CD8-positive, alpha-beta memory T cell (primary cell): ENCODE measurements around the gene WIZ. TPM values are rescaled to one million over a fixed set of nuclear protein-coding genes. Genes with fewer than 3 reads are reported as not detected.

Experiments used
- CTCF ChIA-PET: fragments of 350-600 bp; sonication (Branson Sonifier 250); formaldehyde crosslinking; loops from one replicate; lab custom pipeline; 2021; ENCODE audit warnings: antibody characterized with exemption; lab: Charles Lee
- POLR2A ChIA-PET: fragments of 350-600 bp; sonication (Branson Sonifier 250); formaldehyde crosslinking; loops from one replicate; lab custom pipeline; 2021; ENCODE audit warnings: antibody characterized with exemption; lab: Charles Lee
- DNase-seq, 5 donors: peaks; one replicate each; pipeline versions ENCODE4 v3.0.0 to v3.0.0-alpha.2; 2020 to 2022; ENCODE audit warnings: mixed read lengths in 1 of 5
- H3K27ac ChIP-seq: one replicate; pipeline ENCODE4 v1.7.0; 2013; ENCODE audit warnings: low read depth, mild to moderate bottlenecking, low read length, moderate library complexity
- H3K27me3 ChIP-seq: 2 replicates; pipeline ENCODE4 v1.7.0; 2013; ENCODE audit warnings: low read length, mild to moderate bottlenecking; ENCODE audit not compliant: insufficient read depth, poor library complexity, severe bottlenecking
- H3K36me3 ChIP-seq: 2 replicates; pipeline ENCODE4 v1.7.0; 2013; ENCODE audit warnings: mild to moderate bottlenecking, low read length, moderate library complexity; ENCODE audit not compliant: insufficient read depth
- H3K4me1 ChIP-seq: 2 replicates; pipeline ENCODE4 v1.7.0; 2013; ENCODE audit warnings: mild to moderate bottlenecking, low read length, moderate library complexity; ENCODE audit not compliant: insufficient read depth
- H3K4me3 ChIP-seq: 2 replicates; pipeline ENCODE4 v1.7.0; 2013; ENCODE audit warnings: mild to moderate bottlenecking, low read length
- H3K9me3 ChIP-seq: 2 replicates; pipeline ENCODE4 v1.7.0; 2013; ENCODE audit warnings: mild to moderate bottlenecking, low read length
- H3K27ac Mint-ChIP-seq, 8 donors: one replicate each; pipeline ENCODE4 v1.8.0; 2020 to 2021; ENCODE audit warnings: mixed read lengths in 8 of 8, mild to moderate bottlenecking in 6 of 8, inconsistent platforms in 3 of 8, moderate library complexity in 3 of 8
- H3K27me3 Mint-ChIP-seq, 2 donors: one replicate each; pipeline ENCODE4 v1.8.0; 2020 to 2021; ENCODE audit warnings: mixed read lengths in 2 of 2, mild to moderate bottlenecking in 1 of 2, moderate library complexity in 1 of 2
- H3K36me3 Mint-ChIP-seq, 3 donors: one replicate each; pipeline ENCODE4 v1.8.0; 2020 to 2021; ENCODE audit warnings: mixed read lengths in 3 of 3, inconsistent platforms in 1 of 3, mild to moderate bottlenecking in 1 of 3
- H3K4me1 Mint-ChIP-seq, 3 donors: one replicate each; pipeline ENCODE4 v1.8.0; 2020 to 2021; ENCODE audit warnings: mixed read lengths in 3 of 3, inconsistent platforms in 1 of 3, mild to moderate bottlenecking in 1 of 3
- H3K4me3 Mint-ChIP-seq, 7 donors: one replicate each; pipeline ENCODE4 v1.8.0; 2020 to 2021; ENCODE audit warnings: mixed read lengths in 7 of 7, mild to moderate bottlenecking in 6 of 7, moderate library complexity in 4 of 7, inconsistent platforms in 2 of 7
- H3K9me3 Mint-ChIP-seq, 5 donors: one replicate each; pipeline ENCODE4 v1.8.0; 2020 to 2022; ENCODE audit warnings: mixed read lengths in 5 of 5, mild to moderate bottlenecking in 3 of 5, moderate library complexity in 2 of 5, inconsistent platforms in 1 of 5
- polyA plus RNA-seq: library from polyadenylated mRNA; unstranded; fragments of 300-500 nt; fragmentation: Illumina TruSeq; gene quantifications from one replicate; pipeline ENCODE4 v1.2.3, GENCODE V29; 2021
- total RNA-seq, 2 experiments: library from RNA; stranded (reverse); gene quantifications; one replicate each; pipeline ENCODE4 v1.2.3, GENCODE V29; 2021

Gene WIZ
- total and polyA plus RNA-seq, 3 experiments from 2014 or later = 1.8 to 31.2 (median 28.9) TPM

DNA sequence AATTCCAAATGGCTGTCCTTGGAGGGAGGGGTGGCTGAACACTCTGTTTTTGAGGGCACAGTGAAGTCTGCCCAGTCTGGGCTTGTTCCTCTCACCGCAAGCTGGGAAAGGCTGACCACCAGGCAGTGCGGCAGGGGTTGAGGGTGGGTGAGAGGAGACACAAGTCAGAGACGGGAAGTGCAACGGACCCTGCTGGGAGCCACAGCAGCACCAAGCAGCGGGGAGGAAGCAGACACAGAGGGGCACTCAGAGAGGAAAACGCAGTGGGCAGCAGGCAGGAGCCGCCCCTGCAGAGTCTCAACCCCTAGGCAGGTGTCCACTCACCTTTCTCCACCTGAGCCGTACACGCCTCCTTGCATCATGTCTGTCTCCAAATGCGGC, 46.6 kb downstream of the WIZ start:
- no peaks in the 10 kb centered on the region for H3K27me3 Mint-ChIP-seq
- no peak overlapping the region for H3K27ac ChIP-seq
- no peak overlapping the region for H3K4me3 Mint-ChIP-seq
- H3K9me3 Mint-ChIP-seq = no peaks in the 10 kb centered on the region
- H3K4me3 ChIP-seq = no peak overlapping the region
- H3K4me1 ChIP-seq = no peaks in the 10 kb centered on the region
- H3K27me3 ChIP-seq = no peaks in the 10 kb centered on the region
- no peaks in the 10 kb centered on the region for H3K9me3 ChIP-seq
- POLR2A ChIA-PET = no interaction called here
- H3K27ac Mint-ChIP-seq = no peak overlapping the region
- H3K4me1 Mint-ChIP-seq = peaks cover 33 to 46% (median 40%) of the 10 kb centered on the region in 3 donors
- H3K36me3 ChIP-seq = peaks cover 23% of the 10 kb centered on the region
- CTCF ChIA-PET = interaction anchor here (2.2 kb wide), 1 partner anchor 16 kb away, joined by 5 read pairs; the partner anchor contains the start of gene AKAP8L
- H3K36me3 Mint-ChIP-seq = peaks cover 0 to 78% (median 2%) of the 10 kb centered on the region in 3 donors
- DNase-seq = no peak

DNA sequence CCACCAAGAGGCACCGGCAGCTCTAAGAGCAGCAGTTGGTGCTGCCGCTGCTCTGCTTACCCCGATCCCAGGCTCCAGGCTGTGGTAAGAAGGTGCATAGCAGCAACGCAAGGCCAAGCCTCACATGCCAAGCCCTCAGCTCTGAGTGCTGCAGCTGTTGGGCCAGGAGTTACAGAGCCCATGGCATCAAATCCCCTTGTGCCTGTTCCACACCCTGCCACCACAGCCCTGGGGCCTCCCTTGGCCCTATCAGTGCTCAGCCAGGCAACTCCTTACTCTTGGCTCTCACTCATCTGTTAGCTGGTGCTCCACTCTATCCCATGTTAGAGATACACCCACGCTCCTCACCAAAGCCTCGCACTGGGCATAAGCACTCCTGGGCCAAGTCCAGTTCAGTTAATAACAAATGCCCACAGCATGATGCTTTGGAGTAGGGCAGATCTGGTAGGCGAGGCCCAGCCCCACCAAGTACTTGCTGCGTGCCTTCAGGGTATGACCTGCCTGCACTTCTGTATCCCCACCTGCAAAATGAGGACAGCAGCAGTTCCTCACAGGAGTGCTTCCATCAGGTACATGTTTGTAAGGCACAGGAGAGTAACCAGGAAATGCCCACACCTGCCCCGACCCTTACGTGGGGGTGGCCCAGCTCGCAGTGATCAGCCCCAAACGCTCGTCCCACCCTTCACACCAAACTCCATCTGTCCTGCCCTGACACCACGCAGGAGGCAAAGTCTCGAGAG, 47.2 kb downstream of the WIZ start:
- Mint-ChIP-seq H3K4me1 (peaks cover 27 to 40% (median 35%) of the 10 kb centered on the region in 3 donors), H3K27ac (peak overlapping the region in 1 of 8 donors; percentile 15), H3K9me3 (no peaks in the 10 kb centered on the region), H3K4me3 (no peak overlapping the region), H3K36me3 (peaks cover 0 to 78% (median 3%) of the 10 kb centered on the region in 3 donors), H3K27me3 (no peaks in the 10 kb centered on the region)
- no peak for DNase-seq
- H3K9me3 ChIP-seq = no peaks in the 10 kb centered on the region
- ChIA-PET POLR2A (interaction anchor here (1.3 kb wide), 1 partner anchor 17 kb away, joined by 3 read pairs; no protein-coding TSS in a partner anchor), CTCF (interaction anchor here (2.2 kb wide), 1 partner anchor 17 kb away, joined by 5 read pairs; the partner anchor contains the start of gene AKAP8L)
- H3K4me1 ChIP-seq = no peaks in the 10 kb centered on the region
- H3K27ac ChIP-seq = no peak overlapping the region
- H3K4me3 ChIP-seq = no peak overlapping the region
- H3K27me3 ChIP-seq = no peaks in the 10 kb centered on the region
- H3K36me3 ChIP-seq = peaks cover 29% of the 10 kb centered on the region

DNA sequence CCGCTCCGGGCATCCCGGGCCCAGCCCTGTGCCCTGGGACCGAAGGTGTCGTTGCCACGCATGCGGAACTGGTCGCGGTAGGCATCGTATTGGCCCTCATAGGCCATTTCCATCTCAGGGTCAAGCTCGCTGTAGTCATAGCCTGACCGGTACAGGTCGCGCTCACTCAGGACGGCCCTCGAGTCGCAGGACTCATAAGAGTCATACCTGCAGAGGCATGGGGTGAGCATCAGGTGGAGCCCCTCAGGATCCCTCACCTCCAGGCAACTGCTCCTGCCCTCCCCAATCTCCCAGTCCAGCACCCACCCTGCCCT, 48.4 kb downstream of the WIZ start:
- H3K36me3 ChIP-seq = peaks cover 41% of the 10 kb centered on the region
- H3K4me1 Mint-ChIP-seq = peaks cover 17 to 28% (median 27%) of the 10 kb centered on the region in 3 donors
- no peaks in the 10 kb centered on the region for H3K9me3 Mint-ChIP-seq
- H3K27me3 ChIP-seq = no peaks in the 10 kb centered on the region
- peaks cover 0 to 83% (median 8%) of the 10 kb centered on the region in 3 donors for H3K36me3 Mint-ChIP-seq
- no peak overlapping the region for H3K4me3 ChIP-seq
- POLR2A ChIA-PET = no interaction called here
- H3K4me1 ChIP-seq = no peaks in the 10 kb centered on the region
- H3K27ac Mint-ChIP-seq = peak overlapping the region in 1 of 8 donors; percentile 23
- no peak overlapping the region for H3K4me3 Mint-ChIP-seq
- H3K27me3 Mint-ChIP-seq = no peaks in the 10 kb centered on the region
- H3K27ac ChIP-seq = no peak overlapping the region
- no peak for DNase-seq
- CTCF ChIA-PET = no interaction called here
- H3K9me3 ChIP-seq = no peaks in the 10 kb centered on the region

DNA sequence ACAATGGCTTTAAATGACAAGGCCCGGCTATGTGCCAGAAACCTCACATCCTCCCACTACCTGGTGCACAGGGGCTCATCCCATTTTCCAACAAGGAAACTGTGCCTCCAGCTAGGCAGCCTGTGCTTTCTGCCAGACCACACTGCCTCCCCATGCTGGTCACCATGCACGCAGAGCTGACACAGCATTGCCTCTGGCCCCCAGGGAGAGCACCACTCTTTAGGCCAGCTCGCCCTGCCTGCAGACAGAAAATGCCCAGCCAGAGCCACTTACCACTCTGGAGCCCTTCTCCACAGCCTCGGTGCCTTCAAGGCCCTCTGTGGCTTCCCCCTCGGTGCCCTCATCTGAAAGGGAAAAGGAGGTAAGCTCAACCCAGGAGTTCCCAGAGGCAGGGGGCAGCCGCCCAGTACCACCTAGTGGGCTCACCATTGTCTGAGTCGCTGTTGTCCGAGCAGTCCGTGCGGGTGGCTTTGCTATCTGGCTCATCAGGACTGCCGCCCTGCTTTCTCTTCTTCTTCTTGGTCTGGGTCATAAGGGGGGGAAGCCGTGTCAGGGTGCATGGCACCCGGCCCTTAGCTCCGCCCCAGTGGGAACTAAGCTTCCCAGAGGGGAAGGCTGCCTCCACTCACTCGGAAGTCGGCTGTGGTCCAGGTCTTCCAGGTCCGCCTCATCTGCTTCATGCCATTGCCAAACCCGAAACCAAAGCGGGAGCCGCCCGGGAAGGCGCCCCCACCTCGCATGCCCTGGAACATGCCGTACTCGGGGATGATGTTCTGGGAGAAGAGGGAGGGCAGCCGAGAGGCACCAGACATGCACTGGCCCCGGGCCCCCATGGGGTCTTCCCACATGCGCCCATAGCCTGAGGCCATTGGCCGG, 49.0 kb downstream of the WIZ start:
- Mint-ChIP-seq H3K36me3 (peaks cover 0 to 85% (median 13%) of the 10 kb centered on the region in 3 donors), H3K9me3 (no peaks in the 10 kb centered on the region), H3K4me1 (peaks cover 16 to 26% (median 22%) of the 10 kb centered on the region in 3 donors), H3K4me3 (no peak overlapping the region), H3K27ac (peak overlapping the region in 1 of 8 donors; percentile 8), H3K27me3 (no peaks in the 10 kb centered on the region)
- H3K27ac ChIP-seq = no peak overlapping the region
- no peaks in the 10 kb centered on the region for H3K9me3 ChIP-seq
- no peaks in the 10 kb centered on the region for H3K4me1 ChIP-seq
- H3K4me3 ChIP-seq = no peak overlapping the region
- ChIA-PET CTCF (interaction anchor here (1.0 kb wide), 2 partner anchors 18 to 21 kb away, joined by 3 read pairs; partner anchors contain the start of genes AKAP8 and AKAP8L), POLR2A (interaction anchor here (0.6 kb wide), 1 partner anchor 38 kb away, joined by 3 read pairs; no protein-coding TSS in a partner anchor)
- DNase-seq = no peak
- H3K27me3 ChIP-seq = no peaks in the 10 kb centered on the region
- peaks cover 46% of the 10 kb centered on the region for H3K36me3 ChIP-seq

DNA sequence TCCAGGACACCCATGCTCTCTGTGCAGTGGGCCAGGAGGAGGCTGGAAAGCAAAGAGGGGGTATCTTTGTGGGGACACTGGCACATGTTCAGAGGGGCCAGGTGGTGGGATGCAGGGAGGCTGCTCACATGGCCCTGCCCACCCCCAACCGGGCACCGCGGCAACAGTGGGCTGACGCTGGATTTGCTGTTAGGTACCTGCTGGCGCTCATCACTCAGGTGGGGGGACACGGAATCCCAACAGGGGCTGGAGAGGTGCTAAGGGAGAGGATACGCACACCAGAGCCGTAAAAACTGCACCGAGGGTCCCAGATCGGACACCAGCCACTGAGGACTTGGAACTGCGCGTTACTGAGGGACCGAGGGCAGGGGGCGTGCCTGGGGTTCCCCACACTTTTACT, 50.1 kb downstream of the WIZ start:
- Mint-ChIP-seq H3K9me3 (no peaks in the 10 kb centered on the region), H3K27me3 (no peaks in the 10 kb centered on the region), H3K27ac (peak overlapping the region in 2 of 8 donors; percentile 21 to 27), H3K4me3 (no peak overlapping the region), H3K4me1 (peaks cover 11 to 20% (median 13%) of the 10 kb centered on the region in 3 donors), H3K36me3 (peaks cover 0 to 88% (median 13%) of the 10 kb centered on the region in 3 donors)
- H3K36me3 ChIP-seq = peaks cover 46% of the 10 kb centered on the region
- ChIA-PET CTCF (interaction anchor here (1.0 kb wide), 1 partner anchor 20 kb away, joined by 3 read pairs; the partner anchor contains the start of gene AKAP8), POLR2A (no interaction called here)
- no peaks in the 10 kb centered on the region for H3K27me3 ChIP-seq
- H3K4me1 ChIP-seq = no peaks in the 10 kb centered on the region
- H3K4me3 ChIP-seq = no peak overlapping the region
- H3K9me3 ChIP-seq = no peaks in the 10 kb centered on the region
- no peak overlapping the region for H3K27ac ChIP-seq
- DNase-seq = no peak

DNA sequence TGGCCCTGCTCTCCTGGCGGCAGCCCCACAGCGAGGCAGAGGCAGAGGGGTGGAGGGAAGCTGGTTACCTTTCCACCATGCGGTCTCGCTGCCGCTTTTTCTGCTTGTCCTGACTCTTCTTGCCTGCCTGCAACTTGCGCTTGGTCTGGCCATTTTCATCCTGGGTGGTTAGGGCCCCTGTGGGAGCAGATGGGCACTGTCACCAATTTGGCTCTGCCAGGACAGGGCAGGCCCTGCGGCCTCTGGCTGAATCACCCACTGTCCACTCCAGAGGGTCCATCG, 50.6 kb downstream of the WIZ start:
- ChIA-PET POLR2A (no interaction called here), CTCF (no interaction called here)
- no peaks in the 10 kb centered on the region for H3K27me3 ChIP-seq
- no peaks in the 10 kb centered on the region for H3K4me1 ChIP-seq
- H3K27me3 Mint-ChIP-seq = no peaks in the 10 kb centered on the region
- H3K4me1 Mint-ChIP-seq = peaks cover 6 to 15% (median 10%) of the 10 kb centered on the region in 3 donors
- H3K27ac ChIP-seq = no peak overlapping the region
- no peak overlapping the region for H3K27ac Mint-ChIP-seq
- DNase-seq = no peak
- H3K9me3 Mint-ChIP-seq = no peaks in the 10 kb centered on the region
- H3K36me3 Mint-ChIP-seq = peaks cover 0 to 86% (median 13%) of the 10 kb centered on the region in 3 donors
- H3K36me3 ChIP-seq = peaks cover 47% of the 10 kb centered on the region
- no peak overlapping the region for H3K4me3 Mint-ChIP-seq
- no peak overlapping the region for H3K4me3 ChIP-seq
- no peaks in the 10 kb centered on the region for H3K9me3 ChIP-seq

DNA sequence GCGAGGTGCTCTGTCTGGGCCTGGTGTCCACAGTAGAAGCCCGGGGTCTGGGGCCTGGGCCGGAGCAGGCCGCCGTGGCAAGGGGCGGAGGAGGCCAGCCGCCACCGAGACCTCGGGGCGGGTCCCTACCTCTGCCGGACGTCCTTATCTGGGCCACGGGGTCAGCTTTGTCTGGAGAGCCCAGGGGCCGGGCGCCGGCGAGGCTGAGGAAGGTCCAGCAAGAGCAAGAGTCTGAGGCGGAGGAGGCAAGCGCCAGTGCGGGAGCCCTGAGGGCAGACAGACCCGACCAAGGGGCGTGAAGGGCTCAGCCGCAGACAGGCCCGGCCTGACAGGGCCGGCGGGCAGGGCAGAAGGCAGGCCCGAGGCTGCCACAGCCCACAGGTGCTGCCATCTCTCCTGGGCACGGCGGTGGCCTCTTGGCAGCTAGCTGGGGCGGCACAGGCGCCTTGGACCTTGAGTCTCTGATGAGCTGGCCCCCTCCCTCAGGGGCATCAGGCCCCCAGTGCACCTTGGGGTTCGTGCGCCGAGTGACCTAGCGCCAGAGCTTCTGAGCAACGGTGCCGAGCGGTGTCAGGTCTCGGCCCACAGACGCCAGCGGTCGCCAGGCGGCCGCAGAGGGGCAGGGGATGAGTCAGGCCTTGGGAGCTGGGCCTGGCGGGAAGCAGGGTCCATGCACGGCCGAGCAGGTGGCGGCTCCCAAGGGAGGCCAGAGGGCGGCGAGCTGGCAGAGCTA, 51.1 kb downstream of the WIZ start:
- Histone ChIP-seq H3K4me3 (no peak overlapping the region), H3K9me3 (no peaks in the 10 kb centered on the region), H3K27ac (no peak overlapping the region), H3K36me3 (peaks cover 50% of the 10 kb centered on the region), H3K27me3 (no peaks in the 10 kb centered on the region), H3K4me1 (no peaks in the 10 kb centered on the region)
- ChIA-PET POLR2A (no interaction called here), CTCF (no interaction called here)
- H3K4me1 Mint-ChIP-seq = peaks cover 3 to 10% (median 9%) of the 10 kb centered on the region in 3 donors
- no peaks in the 10 kb centered on the region for H3K9me3 Mint-ChIP-seq
- H3K4me3 Mint-ChIP-seq = no peak overlapping the region
- DNase-seq = no peak
- no peaks in the 10 kb centered on the region for H3K27me3 Mint-ChIP-seq
- H3K27ac Mint-ChIP-seq = peak overlapping the region in 1 of 8 donors; percentile 50
- H3K36me3 Mint-ChIP-seq = peaks cover 0 to 87% (median 14%) of the 10 kb centered on the region in 3 donors
